Fibroblast of villous mesenchyme (primary cell): ENCODE results near the gene CD28. TPM values are rescaled to one million over a fixed set of nuclear protein-coding genes. Genes with fewer than 3 reads are reported as not detected.
A peak's percentile ranks its signal among the peaks of the same experiment; 100 is the strongest.

ENCODE experiments used
- DNase-seq: peaks from one replicate; pipeline ENCODE4 v3.0.0-alpha.2; 2010; ENCODE audit warnings: low read depth
- H3K4me3 ChIP-seq: 2 replicates; pipeline ENCODE4 v1.5.1; 2011; ENCODE audit warnings: low read depth, mild to moderate bottlenecking, low read length
- total RNA-seq: library from RNA; depleted of rRNA; stranded (reverse); fragments of >200 nt; gene quantifications from 2 replicates; pipeline ENCODE4 v1.2.3, GENCODE V29; 2012
- TF ChIP-seq, protein P1 (sequence below): IDR thresholded peaks from 2 replicates; pipeline ENCODE4 v1.5.1; 2012; ENCODE audit warnings: low read depth, mild to moderate bottlenecking, low read length; ENCODE audit not compliant: insufficient read depth

The CD28 gene
- total RNA-seq, 1 donor, result not detected

GRCh38 chr2:203675086-203675485, 31.4 kb upstream of the CD28 start:
- TF ChIP-seq, protein P1, sequence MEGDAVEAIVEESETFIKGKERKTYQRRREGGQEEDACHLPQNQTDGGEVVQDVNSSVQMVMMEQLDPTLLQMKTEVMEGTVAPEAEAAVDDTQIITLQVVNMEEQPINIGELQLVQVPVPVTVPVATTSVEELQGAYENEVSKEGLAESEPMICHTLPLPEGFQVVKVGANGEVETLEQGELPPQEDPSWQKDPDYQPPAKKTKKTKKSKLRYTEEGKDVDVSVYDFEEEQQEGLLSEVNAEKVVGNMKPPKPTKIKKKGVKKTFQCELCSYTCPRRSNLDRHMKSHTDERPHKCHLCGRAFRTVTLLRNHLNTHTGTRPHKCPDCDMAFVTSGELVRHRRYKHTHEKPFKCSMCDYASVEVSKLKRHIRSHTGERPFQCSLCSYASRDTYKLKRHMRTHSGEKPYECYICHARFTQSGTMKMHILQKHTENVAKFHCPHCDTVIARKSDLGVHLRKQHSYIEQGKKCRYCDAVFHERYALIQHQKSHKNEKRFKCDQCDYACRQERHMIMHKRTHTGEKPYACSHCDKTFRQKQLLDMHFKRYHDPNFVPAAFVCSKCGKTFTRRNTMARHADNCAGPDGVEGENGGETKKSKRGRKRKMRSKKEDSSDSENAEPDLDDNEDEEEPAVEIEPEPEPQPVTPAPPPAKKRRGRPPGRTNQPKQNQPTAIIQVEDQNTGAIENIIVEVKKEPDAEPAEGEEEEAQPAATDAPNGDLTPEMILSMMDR, result no peak
- DNase-seq, result no peak
- H3K4me3 ChIP-seq, result no peak overlapping the region

GRCh38 chr2:203678971-203679370, 27.5 kb upstream of the CD28 start:
- TF ChIP-seq, protein P1, result no peak
- H3K4me3 ChIP-seq, result no peak overlapping the region
- no peak for DNase-seq

DNA sequence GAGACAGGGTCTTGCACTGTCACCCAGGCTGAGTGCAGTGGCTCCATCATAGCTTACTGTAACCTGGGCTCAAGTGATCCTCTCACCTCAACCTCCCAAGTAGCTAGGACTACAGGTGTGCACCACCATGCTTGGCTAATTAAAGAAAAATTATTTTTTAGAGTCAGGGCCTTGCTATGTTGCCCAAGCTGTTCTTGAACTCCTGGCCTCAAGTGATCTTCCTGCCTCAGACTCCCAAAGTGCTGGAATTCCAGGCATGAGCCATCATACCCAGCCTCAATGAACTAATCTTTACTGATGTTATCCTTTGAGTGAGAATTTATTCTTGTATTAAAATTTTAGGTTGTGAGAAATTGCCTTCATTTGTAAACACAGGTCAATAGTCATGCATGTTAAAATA, 27.0 kb upstream of the CD28 start:
- H3K4me3 ChIP-seq, result no peak overlapping the region
- no peak for DNase-seq
- TF ChIP-seq, protein P1, result no peak

- DNase-seq, result no peak
- H3K4me3 ChIP-seq, result no peak overlapping the region
- TF ChIP-seq, protein P1, result no peak
These were observed 24.5 kb upstream of the CD28 start for GRCh38 chr2:203681978-203682377.

DNA sequence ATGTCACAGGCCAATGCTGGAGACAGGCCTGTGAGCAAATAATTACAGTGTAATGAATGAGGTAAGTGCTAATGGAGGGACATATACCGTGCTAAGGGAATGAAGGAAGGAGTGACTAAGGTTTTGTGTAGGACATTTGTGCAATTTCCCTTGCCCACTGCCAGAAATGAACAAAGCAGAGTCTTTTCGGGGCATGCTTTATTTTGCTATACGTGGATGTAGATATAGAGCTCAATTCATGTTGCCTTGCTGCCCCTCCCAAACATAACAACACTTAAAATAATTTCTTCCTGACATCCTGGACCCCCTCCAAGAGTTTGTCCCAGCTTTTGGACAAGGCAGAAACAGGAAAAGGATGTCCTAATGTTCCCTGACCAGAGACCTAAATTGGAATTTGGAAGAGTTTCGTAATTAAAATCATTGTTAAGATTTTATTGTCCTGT, 23.7 kb upstream of the CD28 start:
- H3K4me3 ChIP-seq, result no peak overlapping the region
- DNase-seq, result peak; percentile 37
- TF ChIP-seq, protein P1, result no peak

- no peak for DNase-seq
- TF ChIP-seq, protein P1, result no peak
These were observed 23.0 kb upstream of the CD28 start for GRCh38 chr2:203683421-203683820.

DNA sequence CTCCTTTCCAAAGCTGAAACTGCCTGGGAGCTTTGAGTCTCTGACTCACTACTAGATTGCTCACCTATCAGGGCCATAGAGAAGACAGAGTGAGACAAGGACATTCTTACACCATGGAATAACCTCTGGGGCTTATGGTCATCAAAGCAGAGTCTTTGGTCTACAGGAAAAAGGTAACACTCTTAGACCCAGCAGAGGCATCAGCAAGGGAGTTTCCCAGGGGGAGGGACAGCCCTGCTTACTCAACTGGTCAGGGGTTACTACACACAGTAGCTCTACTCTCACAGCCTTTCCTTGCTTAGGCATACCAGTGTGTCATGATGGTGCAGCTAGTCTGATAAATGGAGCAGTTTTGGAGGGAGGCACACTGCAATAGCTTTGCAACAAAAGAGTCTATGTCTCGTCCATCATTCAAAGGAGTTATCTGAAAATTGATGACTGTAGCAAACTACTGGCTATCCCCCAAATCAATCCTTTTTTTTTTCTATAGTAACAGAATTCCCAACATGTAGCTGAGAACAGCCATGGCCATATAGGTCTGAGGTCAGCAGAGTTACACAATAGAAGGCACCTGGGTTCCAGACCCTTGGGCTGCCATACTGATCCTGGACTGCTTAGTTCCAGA, 22.4 kb upstream of the CD28 start:
- H3K4me3 ChIP-seq, result no peak overlapping the region
- DNase-seq, result peak; percentile 68
- TF ChIP-seq, protein P1, result no peak

More at GRCh38 chr2:203683421-203683820, 23.0 kb upstream of the CD28 start:
- H3K4me3 ChIP-seq, result no peak overlapping the region
